K562 (cell line): ENCODE data around the gene STAB1. TPM values are rescaled to one million over a fixed set of nuclear protein-coding genes. Genes with fewer than 3 reads are reported as not detected.

ENCODE experiments used
- HSF4 ChIP-seq: fragments of 250-450 bp; sonication (Bioruptor Pico); IDR thresholded peaks from 2 replicates; pipeline ENCODE4 v2.1.2; 2022; ENCODE audit warnings: mild to moderate bottlenecking, moderate library complexity, borderline replicate concordance
- IRF2 ChIP-seq: sonication (generic); formaldehyde crosslinking; IDR thresholded peaks from 2 replicates; pipeline ENCODE4 v1.8.1; 2022; ENCODE audit warnings: mild to moderate bottlenecking, missing genetic modification reagents
- MCM5 ChIP-seq: fragments of 450-650 bp; IDR thresholded peaks from 2 replicates; pipeline ENCODE4 v1.6.1; 2016; ENCODE audit warnings: low read depth
- TARDBP ChIP-seq: fragments of 450-650 bp; IDR thresholded peaks from 2 replicates; pipeline ENCODE4 v1.6.1; 2016
- ZNF174 ChIP-seq: fragments of 250-450 bp; sonication (Bioruptor Pico); IDR thresholded peaks from 2 replicates; pipeline ENCODE4 v1.4.0; 2020; ENCODE audit warnings: mild to moderate bottlenecking
- polyA plus RNA-seq, 8 experiments: library from polyadenylated mRNA; depleted of rRNA in 4 of 8; stranded (reverse) in 5 of 8; unstranded in 3 of 8; fragments of >200 nt; fragmentation: Nextera tagmentation in 2 of 8; fragmentation: Illumina TruSeq in 1 of 8; extraction: Ambion mirVana in 2 of 8; extraction: Trizol in 1 of 8; gene quantifications; 2 replicates each; pipeline versions ENCODE4 v1.2.1 to v1.2.3, GENCODE V29; 2011 to 2014; ENCODE audit warnings: inconsistent platforms in 1 of 8, missing spikeins in 1 of 8
- total RNA-seq, 7 experiments: library from RNA; depleted of rRNA in 6 of 7; stranded (reverse); fragments of >200 nt in 6 of 7; fragmentation: Illumina TruSeq in 2 of 7; extraction: Trizol in 2 of 7; gene quantifications; 2 replicates each; pipeline versions ENCODE4 v1.2.1 to v1.2.3, GENCODE V29; 2011 to 2021; ENCODE audit warnings: low replicate concordance in 1 of 7
- TF ChIP-seq, protein P1 (sequence below): sonication (generic); formaldehyde crosslinking; IDR thresholded peaks from 2 replicates; pipeline ENCODE4 v1.8.1; 2022; ENCODE audit warnings: missing genetic modification reagents
- TF ChIP-seq, protein P2 (sequence below): fragments of 250-450 bp; sonication (Bioruptor Pico); IDR thresholded peaks from 2 replicates; pipeline ENCODE4 v1.5.0; 2020; ENCODE audit warnings: mild to moderate bottlenecking

STAB1 gene
- total and polyA plus RNA-seq, 9 of the 15 experiments (the other 6 are each of a cell fraction or from before 2014, with no cell fraction given) = 0.20 to 3.9 (median 1.2) TPM

DNA sequence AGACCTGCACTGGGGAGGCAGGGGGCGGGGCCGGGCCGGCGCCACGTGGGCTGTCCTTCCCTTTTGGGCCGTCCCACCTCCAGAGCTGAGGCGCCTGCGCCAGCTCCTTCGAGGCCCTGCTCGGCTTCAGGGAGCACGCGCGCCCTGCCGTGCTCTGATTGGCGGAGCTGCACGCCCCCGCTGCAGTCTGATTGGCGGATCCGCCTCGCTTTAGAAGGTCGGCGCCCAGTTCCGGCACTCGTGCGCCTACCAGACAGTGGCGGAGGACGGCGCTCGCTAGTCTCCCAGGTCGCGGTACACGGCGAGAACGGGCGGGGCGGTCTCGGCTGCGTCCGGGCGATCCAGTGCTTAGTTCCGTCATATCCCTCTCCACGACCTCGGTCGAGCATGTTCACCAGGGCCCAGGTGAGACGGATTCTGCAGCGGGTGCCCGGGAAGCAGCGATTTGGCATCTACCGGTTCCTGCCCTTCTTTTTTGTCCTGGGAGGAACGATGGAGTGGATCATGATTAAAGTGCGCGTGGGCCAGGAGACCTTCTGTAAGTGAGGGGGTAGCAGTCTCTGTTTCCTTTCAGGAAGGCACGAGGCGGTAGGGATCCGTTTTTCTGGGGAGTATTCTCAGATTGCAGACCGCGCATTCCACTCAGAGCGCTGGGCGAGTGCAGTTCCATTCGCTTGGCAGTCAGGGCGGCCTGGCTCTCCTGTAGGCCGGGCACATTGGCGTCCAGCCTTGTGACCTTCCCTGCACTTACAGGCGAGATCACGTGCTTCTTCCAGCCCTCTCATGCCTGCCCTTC lies 41.4 kb downstream of the STAB1 start, which contains the start of gene UQCC5 (continued):
- TF ChIP-seq HSF4 (CRISPR knock-in tag) (no peak), TARDBP (no peak), ZNF174 (no peak), IRF2 (CRISPR knock-in tag) (no peak), MCM5 (no peak)
- TF ChIP-seq, protein P1, sequence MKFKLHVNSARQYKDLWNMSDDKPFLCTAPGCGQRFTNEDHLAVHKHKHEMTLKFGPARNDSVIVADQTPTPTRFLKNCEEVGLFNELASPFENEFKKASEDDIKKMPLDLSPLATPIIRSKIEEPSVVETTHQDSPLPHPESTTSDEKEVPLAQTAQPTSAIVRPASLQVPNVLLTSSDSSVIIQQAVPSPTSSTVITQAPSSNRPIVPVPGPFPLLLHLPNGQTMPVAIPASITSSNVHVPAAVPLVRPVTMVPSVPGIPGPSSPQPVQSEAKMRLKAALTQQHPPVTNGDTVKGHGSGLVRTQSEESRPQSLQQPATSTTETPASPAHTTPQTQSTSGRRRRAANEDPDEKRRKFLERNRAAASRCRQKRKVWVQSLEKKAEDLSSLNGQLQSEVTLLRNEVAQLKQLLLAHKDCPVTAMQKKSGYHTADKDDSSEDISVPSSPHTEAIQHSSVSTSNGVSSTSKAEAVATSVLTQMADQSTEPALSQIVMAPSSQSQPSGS (CRISPR knock-in tag) = no peak
- TF ChIP-seq, protein P2, sequence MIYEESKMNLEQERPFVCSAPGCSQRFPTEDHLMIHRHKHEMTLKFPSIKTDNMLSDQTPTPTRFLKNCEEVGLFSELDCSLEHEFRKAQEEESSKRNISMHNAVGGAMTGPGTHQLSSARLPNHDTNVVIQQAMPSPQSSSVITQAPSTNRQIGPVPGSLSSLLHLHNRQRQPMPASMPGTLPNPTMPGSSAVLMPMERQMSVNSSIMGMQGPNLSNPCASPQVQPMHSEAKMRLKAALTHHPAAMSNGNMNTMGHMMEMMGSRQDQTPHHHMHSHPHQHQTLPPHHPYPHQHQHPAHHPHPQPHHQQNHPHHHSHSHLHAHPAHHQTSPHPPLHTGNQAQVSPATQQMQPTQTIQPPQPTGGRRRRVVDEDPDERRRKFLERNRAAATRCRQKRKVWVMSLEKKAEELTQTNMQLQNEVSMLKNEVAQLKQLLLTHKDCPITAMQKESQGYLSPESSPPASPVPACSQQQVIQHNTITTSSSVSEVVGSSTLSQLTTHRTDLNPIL (CRISPR knock-in tag) = no peak
- TF ChIP-seq, all 486 proteins: peak for 110
